H9 (cell line): ENCODE results near the gene PACRGL. TPM values are rescaled to one million over a fixed set of nuclear protein-coding genes. Genes with fewer than 3 reads are reported as not detected.

ENCODE experiments used
- DNase-seq: peaks from one replicate; pipeline ENCODE4 v3.0.0-alpha.2; 2017
- H2AFZ ChIP-seq: one replicate; pipeline ENCODE4 v1.6.1; 2013; ENCODE audit warnings: mild to moderate bottlenecking, low read length, control low read depth, moderate library complexity
- H2AK5ac ChIP-seq: 2 replicates; pipeline ENCODE4 v1.6.1; 2013; ENCODE audit warnings: low read length, control low read depth, mixed read lengths; ENCODE audit not compliant: insufficient read length
- H2BK120ac ChIP-seq: one replicate; pipeline ENCODE4 v1.6.1; 2013; ENCODE audit warnings: low read depth, mild to moderate bottlenecking, low read length, control low read depth, inconsistent platforms; ENCODE audit not compliant: poor library complexity, severe bottlenecking
- H2BK12ac ChIP-seq: 2 replicates; pipeline ENCODE4 v1.6.1; 2013; ENCODE audit warnings: low read length, control low read depth, mixed read lengths, low read depth; ENCODE audit not compliant: insufficient read length
- H2BK15ac ChIP-seq: 2 replicates; pipeline ENCODE4 v1.6.1; 2013; ENCODE audit warnings: low read depth, low read length, control low read depth
- H2BK20ac ChIP-seq: one replicate; pipeline ENCODE4 v1.6.1; 2013; ENCODE audit warnings: low read depth, mild to moderate bottlenecking, low read length, control low read depth, inconsistent platforms; ENCODE audit not compliant: poor library complexity, severe bottlenecking
- H2BK5ac ChIP-seq: 2 replicates; pipeline ENCODE4 v1.6.1; 2013; ENCODE audit warnings: low read length, control low read depth, mixed read lengths; ENCODE audit not compliant: insufficient read length
- H3K14ac ChIP-seq: 2 replicates; pipeline ENCODE4 v1.6.1; 2013; ENCODE audit warnings: low read length, control low read depth; ENCODE audit not compliant: insufficient read depth
- H3K18ac ChIP-seq: 2 replicates; pipeline ENCODE4 v1.6.1; 2013; ENCODE audit warnings: low read depth, mild to moderate bottlenecking, mixed read lengths, low read length, control low read depth; ENCODE audit not compliant: insufficient read length
- H3K23ac ChIP-seq: 2 replicates; pipeline ENCODE4 v1.6.1; 2013; ENCODE audit warnings: low read length, control low read depth, mixed read lengths, low read depth; ENCODE audit not compliant: insufficient read length
- H3K23me2 ChIP-seq: 2 replicates; pipeline ENCODE4 v1.6.1; 2013; ENCODE audit warnings: low read depth, mild to moderate bottlenecking, mixed read lengths, low read length, control low read depth; ENCODE audit not compliant: insufficient read length, poor library complexity, severe bottlenecking
- H3K27ac ChIP-seq: 2 replicates; pipeline ENCODE4 v1.5.1; 2013; ENCODE audit warnings: low read length, control low read depth, mixed read lengths, low read depth; ENCODE audit not compliant: insufficient read length
- H3K27me3 ChIP-seq: 2 replicates; pipeline ENCODE4 v1.6.1; 2013; ENCODE audit warnings: low read length, control low read depth, inconsistent platforms; ENCODE audit not compliant: insufficient read depth
- H3K4ac ChIP-seq: 2 replicates; pipeline ENCODE4 v1.6.1; 2013; ENCODE audit warnings: low read depth, mild to moderate bottlenecking, control low read depth, inconsistent platforms, low read length, moderate library complexity
- H3K4me1 ChIP-seq: 2 replicates; pipeline ENCODE4 v1.6.1; 2013; ENCODE audit warnings: low read length, control low read depth, inconsistent platforms; ENCODE audit not compliant: insufficient read depth
- H3K4me2 ChIP-seq: 2 replicates; pipeline ENCODE4 v1.6.1; 2013; ENCODE audit warnings: low read length, control low read depth, mixed read lengths; ENCODE audit not compliant: insufficient read length, insufficient read depth
- H3K56ac ChIP-seq: 2 replicates; pipeline ENCODE4 v1.6.1; 2013; ENCODE audit warnings: low read depth, mild to moderate bottlenecking, mixed read lengths, low read length, control low read depth; ENCODE audit not compliant: insufficient read length
- H3K79me1 ChIP-seq: 2 replicates; pipeline ENCODE4 v1.6.1; 2013; ENCODE audit warnings: low read depth, mild to moderate bottlenecking, moderate library complexity, low read length, control low read depth, inconsistent platforms; ENCODE audit not compliant: insufficient read depth, poor library complexity, severe bottlenecking
- H3K79me2 ChIP-seq: 2 replicates; pipeline ENCODE4 v1.6.1; 2013; ENCODE audit warnings: low read length, control low read depth, inconsistent platforms; ENCODE audit not compliant: insufficient read depth
- H3K9ac ChIP-seq: 2 replicates; pipeline ENCODE4 v1.6.1; 2013; ENCODE audit warnings: low read length, control low read depth, mixed read lengths; ENCODE audit not compliant: insufficient read length; ENCODE audit errors: extremely low read depth
- H3K9me3 ChIP-seq: one replicate; pipeline ENCODE4 v1.6.1; 2013; ENCODE audit warnings: low read depth, low read length, inconsistent platforms; ENCODE audit not compliant: control insufficient read depth
- H3T11ph ChIP-seq: one replicate; pipeline ENCODE4 v1.6.1; 2013; ENCODE audit warnings: mild to moderate bottlenecking, low read length, control low read depth, inconsistent platforms
- H4K20me1 ChIP-seq: one replicate; pipeline ENCODE4 v1.6.1; 2013; ENCODE audit not compliant: control insufficient read depth, insufficient read length, insufficient read depth
- H4K5ac ChIP-seq: 2 replicates; pipeline ENCODE4 v1.6.1; 2013; ENCODE audit warnings: low read depth, mild to moderate bottlenecking, mixed read lengths, low read length, control low read depth; ENCODE audit not compliant: insufficient read length
- H4K8ac ChIP-seq: replicated peaks from 2 replicates; pipeline ENCODE4 v1.6.1; 2013; ENCODE audit warnings: low read length, control low read depth, mixed read lengths, low read depth; ENCODE audit not compliant: insufficient read length
- H4K91ac ChIP-seq: 2 replicates; pipeline ENCODE4 v1.6.1; 2013; ENCODE audit warnings: low read depth, mild to moderate bottlenecking, moderate library complexity, mixed read lengths, low read length, control low read depth; ENCODE audit not compliant: insufficient read length
- H3K27ac Mint-ChIP-seq, 3 experiments: 2 replicates in 2 of 3; 3 replicates in 1 of 3; pipeline ENCODE4 v1.8.0; 2020 to 2021; ENCODE audit warnings: mixed read lengths in 3 of 3, mild to moderate bottlenecking in 1 of 3, moderate library complexity in 1 of 3
- H3K27me3 Mint-ChIP-seq: 2 replicates; pipeline ENCODE4 v1.8.0; 2021; ENCODE audit warnings: low read depth, mild to moderate bottlenecking, moderate library complexity, mixed read lengths
- H3K36me3 Mint-ChIP-seq, 3 experiments: 2 replicates in 2 of 3; 3 replicates in 1 of 3; pipeline ENCODE4 v1.8.0; 2020 to 2021; ENCODE audit warnings: low read depth in 3 of 3, mixed read lengths in 3 of 3; ENCODE audit not compliant: insufficient read depth in 1 of 3
- H3K4me1 Mint-ChIP-seq, 2 experiments: 2 replicates each; pipeline ENCODE4 v1.8.0; 2020; ENCODE audit warnings: mixed read lengths in 2 of 2
- H3K4me3 Mint-ChIP-seq, 2 experiments: 2 replicates in 1 of 2; 3 replicates in 1 of 2; pipeline ENCODE4 v1.8.0; 2020 to 2021; ENCODE audit warnings: mild to moderate bottlenecking in 2 of 2, mixed read lengths in 2 of 2, moderate library complexity in 1 of 2
- H3K9me3 Mint-ChIP-seq, 2 experiments: 2 replicates in 1 of 2; 3 replicates in 1 of 2; pipeline ENCODE4 v1.8.0; 2020; ENCODE audit warnings: mild to moderate bottlenecking in 2 of 2, mixed read lengths in 2 of 2, moderate library complexity in 1 of 2
- CTCF ChIP-seq: fragments of 200-600 bp; sonication (generic); conservative IDR thresholded peaks from 3 replicates; pipeline ENCODE4 v1.8.0; 2021; ENCODE audit warnings: antibody characterized with exemption, mild to moderate bottlenecking
- WGBS: extraction: QIAGEN DNeasy Blood & Tissue Kit; methylation state at CpG from one replicate; pipeline ENCODE4 v1.1.7; 2013; ENCODE audit warnings: missing lambda C conversion rate, low lambda C conversion rate, mixed read lengths; ENCODE audit not compliant: insufficient read length; ENCODE audit errors: extremely low coverage; 5-methylcytosine and 5-hydroxymethylcytosine counted together
- total RNA-seq: library from RNA; stranded (reverse); gene quantifications from 2 replicates; pipeline ENCODE4 v1.2.1, GENCODE V29; 2021

The PACRGL gene
- total RNA-seq, 1 experiment from 2014 or later: 18.7 TPM

DNA sequence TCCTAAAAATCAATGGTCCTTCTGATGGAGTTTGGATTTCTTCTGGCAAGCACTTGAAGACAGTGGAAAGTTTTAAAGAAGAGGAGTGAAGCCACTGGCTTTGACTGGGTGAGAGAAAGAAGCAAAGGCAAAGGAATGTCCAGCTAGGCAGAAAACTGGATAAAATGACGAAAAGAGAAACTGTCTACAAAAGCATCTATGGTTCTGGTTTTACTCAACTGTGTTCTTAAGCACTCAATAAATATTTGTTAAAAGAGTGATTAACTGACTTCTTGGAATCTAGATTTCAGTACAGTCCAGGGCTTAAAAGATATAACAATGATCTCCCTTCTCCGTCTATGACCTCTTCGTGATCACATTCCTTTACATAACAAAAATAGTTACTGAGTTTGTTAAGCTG is 52.4 kb downstream of the PACRGL start:
- Mint-ChIP-seq H3K4me3 (no peak overlapping the region), H3K36me3 (peaks cover 0 to 6% (median 2%) of the 10 kb centered on the region in 3 experiments; a peak in 2 of 7 replicates), H3K9me3 (no peaks in the 10 kb centered on the region), H3K4me1 (no peaks in the 10 kb centered on the region), H3K27me3 (no peaks in the 10 kb centered on the region), H3K27ac (no peak overlapping the region; a peak in 1 of 7 replicates)
- H2AK5ac ChIP-seq: no peak overlapping the region
- no peak overlapping the region for H2BK12ac ChIP-seq
- no peak overlapping the region for H4K5ac ChIP-seq
- H3T11ph ChIP-seq: no peak overlapping the region
- no peaks in the 10 kb centered on the region for H3K27me3 ChIP-seq
- no peaks in the 10 kb centered on the region for H3K4me1 ChIP-seq
- H3K18ac ChIP-seq: no peak overlapping the region
- no peak for TF ChIP-seq CTCF
- H2BK120ac ChIP-seq: no peak overlapping the region
- no peaks in the 10 kb centered on the region for H4K20me1 ChIP-seq
- no peak overlapping the region for H3K56ac ChIP-seq
- WGBS: no CpG with 5 or more reads among the region's 3 CpGs
- H3K14ac ChIP-seq: no peak overlapping the region
- no peak overlapping the region for H2BK20ac ChIP-seq
- H3K79me1 ChIP-seq: no peaks in the 10 kb centered on the region
- no peak overlapping the region for H3K27ac ChIP-seq
- no peak overlapping the region for H2AFZ ChIP-seq
- no peak overlapping the region for H4K91ac ChIP-seq
- H3K79me2 ChIP-seq: no peaks in the 10 kb centered on the region
- H3K23me2 ChIP-seq: no peaks in the 10 kb centered on the region
- DNase-seq: no peak
- H2BK5ac ChIP-seq: no peak overlapping the region
- H4K8ac ChIP-seq: no peak overlapping the region
- no peak overlapping the region for H3K4me2 ChIP-seq
- no peak overlapping the region for H3K23ac ChIP-seq
- H3K9me3 ChIP-seq: no peaks in the 10 kb centered on the region
- no peak overlapping the region for H3K4ac ChIP-seq
- H3K9ac ChIP-seq: no peak overlapping the region
- H2BK15ac ChIP-seq: no peak overlapping the region
